B cell (primary cell): ENCODE results near the gene HHATL. TPM values are rescaled to one million over a fixed set of nuclear protein-coding genes. Genes with fewer than 3 reads are reported as not detected.

Source experiments
- ATAC-seq: fragments of 200-7000 bp; cut with Tn5 transposase; one replicate; pipeline ENCODE4 v1.10.0; 2021; ENCODE audit warnings: low read depth, mild to moderate bottlenecking, moderate number of reproducible peaks, moderate library complexity
- CTCF ChIA-PET: fragments of 350-600 bp; sonication (Branson Sonifier 250); formaldehyde crosslinking; loops from one replicate; lab custom pipeline; 2021; ENCODE audit warnings: antibody characterized with exemption, inconsistent platforms; lab: Charles Lee
- POLR2A ChIA-PET: fragments of 350-600 bp; sonication (Branson Sonifier 250); formaldehyde crosslinking; loops from one replicate; lab custom pipeline; 2021; ENCODE audit warnings: antibody characterized with exemption; lab: Charles Lee
- DNase-seq: peaks from one replicate; pipeline ENCODE4 v3.0.0; 2013
- H2AFZ ChIP-seq: 2 replicates; pipeline ENCODE4 v1.6.1; 2012; ENCODE audit warnings: mild to moderate bottlenecking, low read depth, low read length; ENCODE audit not compliant: insufficient read depth, poor library complexity, severe bottlenecking
- H3K27ac ChIP-seq, 2 donors: 1 replicate in 1 of 2; 2 replicates in 1 of 2; pipeline ENCODE4 v1.5.1; 2012 to 2013; ENCODE audit warnings: low read length in 2 of 2, mild to moderate bottlenecking in 2 of 2, moderate library complexity in 1 of 2
- H3K27me3 ChIP-seq, 4 experiments: fragments of 200-600 bp in 1 of 4; sonication (generic) in 1 of 4; replicated peaks in 1 of 4; 1 replicate in 2 of 4; 2 replicates in 2 of 4; pipeline versions ENCODE4 v1.6.1 to v1.7.0; 2013 to 2016; ENCODE audit warnings: low read length in 3 of 4, mild to moderate bottlenecking in 2 of 4, mixed read lengths in 1 of 4, moderate library complexity in 1 of 4; ENCODE audit not compliant: insufficient read depth in 4 of 4, control insufficient read depth in 3 of 4; ENCODE audit errors: control extremely low read depth in 1 of 4
- H3K36me3 ChIP-seq, 2 experiments: replicated peaks in 1 of 2; 1 replicate in 1 of 2; 2 replicates in 1 of 2; pipeline versions ENCODE4 v1.6.1 to v1.7.1; 2013; ENCODE audit warnings: low read length in 1 of 2; ENCODE audit not compliant: insufficient read depth in 2 of 2, control insufficient read depth in 1 of 2; ENCODE audit errors: control extremely low read depth in 1 of 2, extremely low read depth in 1 of 2
- H3K4me1 ChIP-seq, 2 donors: fragments of 200-600 bp in 1 of 2; sonication (generic) in 1 of 2; 1 replicate in 1 of 2; 2 replicates in 1 of 2; pipeline versions ENCODE4 v1.5.1 to v1.6.1; 2013 to 2017; ENCODE audit warnings: low read length in 2 of 2; ENCODE audit not compliant: control insufficient read depth in 2 of 2, insufficient read depth in 2 of 2
- H3K4me2 ChIP-seq: replicated peaks from 2 replicates; pipeline ENCODE3; 2012; ENCODE audit warnings: mild to moderate bottlenecking, low read depth, low read length; ENCODE audit not compliant: poor library complexity, severe bottlenecking
- H3K4me3 ChIP-seq, 5 experiments: fragments of 200-600 bp in 1 of 5; sonication (generic) in 1 of 5; 1 replicate in 3 of 5; 2 replicates in 2 of 5; pipeline versions ENCODE4 v1.5.1 to v1.7.0; 2011 to 2016; ENCODE audit warnings: low read length in 4 of 5, mild to moderate bottlenecking in 4 of 5, low read depth in 2 of 5, control low read depth in 1 of 5, moderate library complexity in 1 of 5; ENCODE audit not compliant: insufficient read depth in 1 of 5; ENCODE audit errors: control extremely low read depth in 1 of 5, extremely low read depth in 1 of 5
- H3K79me2 ChIP-seq: fragments of 200-600 bp; sonication (generic); one replicate; pipeline ENCODE4 v1.6.0; 2016; ENCODE audit warnings: low read length; ENCODE audit not compliant: control insufficient read depth, insufficient read depth
- H3K9ac ChIP-seq: fragments of 200-600 bp; sonication (generic); 2 replicates; pipeline ENCODE4 v1.6.1; 2017; ENCODE audit warnings: mild to moderate bottlenecking, low read length, moderate library complexity
- H3K9me3 ChIP-seq, 3 donors: one replicate each; pipeline versions ENCODE4 v1.6.1 to v1.7.1; 2013; ENCODE audit warnings: low read length in 2 of 3; ENCODE audit not compliant: control insufficient read depth in 2 of 3, insufficient read depth in 1 of 3; ENCODE audit errors: control extremely low read depth in 1 of 3
- H4K20me1 ChIP-seq: 2 replicates; pipeline ENCODE4 v1.6.0; 2012; ENCODE audit warnings: mild to moderate bottlenecking, low read length; ENCODE audit not compliant: insufficient read depth, control insufficient read depth, poor library complexity, severe bottlenecking
- H3K27ac Mint-ChIP-seq: one replicate; pipeline ENCODE4 v1.8.0; 2021; ENCODE audit warnings: mixed read lengths
- H3K27me3 Mint-ChIP-seq: one replicate; pipeline ENCODE4 v1.8.0; 2021; ENCODE audit warnings: mixed read lengths
- H3K4me1 Mint-ChIP-seq: one replicate; pipeline ENCODE4 v1.8.0; 2021; ENCODE audit warnings: mixed read lengths
- H3K4me3 Mint-ChIP-seq: one replicate; pipeline ENCODE4 v1.8.0; 2021; ENCODE audit warnings: mixed read lengths
- H3K9me3 Mint-ChIP-seq: one replicate; pipeline ENCODE4 v1.8.0; 2022; ENCODE audit warnings: mixed read lengths; ENCODE audit not compliant: insufficient read depth
- EZH2 ChIP-seq: IDR thresholded peaks from 2 replicates; pipeline ENCODE4 v1.6.1; 2012; ENCODE audit warnings: borderline replicate concordance, low read depth, mild to moderate bottlenecking, moderate library complexity, low read length; ENCODE audit not compliant: insufficient read depth, poor library complexity, severe bottlenecking
- WGBS: methylation state at CpG from one replicate; pipeline ENCODE4 v1.1.5; 2013; ENCODE audit warnings: missing lambda C conversion rate; ENCODE audit not compliant: insufficient coverage; 5-methylcytosine and 5-hydroxymethylcytosine counted together
- intact Hi-C: fragments of 100-400 bp; cut with micrococcal nuclease; formaldehyde crosslinking; loops from one replicate; pipeline ENCODE4 v1.10.0; 2022
- polyA plus RNA-seq: library from polyadenylated mRNA; depleted of rRNA; stranded (reverse); fragments of >200 nt; gene quantifications from 2 replicates; pipeline ENCODE4 v1.2.3, GENCODE V29; 2012
- total RNA-seq, 2 donors: library from RNA; stranded (reverse); fragments of 120-200 nt in 1 of 2; gene quantifications; 1 replicate in 1 of 2; 2 replicates in 1 of 2; pipeline versions ENCODE4 v1.2.3 to v1.2.4, GENCODE V29; 2013 to 2022
- TF ChIP-seq, protein P1 (sequence below): fragments of 200-600 bp; IDR thresholded peaks from one replicate; pipeline ENCODE4 v1.8.0; 2022; ENCODE audit warnings: antibody characterized with exemption, mild to moderate bottlenecking

The HHATL gene
- total and polyA plus RNA-seq, 2 donors (not counting 1 experiment from before 2014, with no cell fraction given) = not detected

DNA sequence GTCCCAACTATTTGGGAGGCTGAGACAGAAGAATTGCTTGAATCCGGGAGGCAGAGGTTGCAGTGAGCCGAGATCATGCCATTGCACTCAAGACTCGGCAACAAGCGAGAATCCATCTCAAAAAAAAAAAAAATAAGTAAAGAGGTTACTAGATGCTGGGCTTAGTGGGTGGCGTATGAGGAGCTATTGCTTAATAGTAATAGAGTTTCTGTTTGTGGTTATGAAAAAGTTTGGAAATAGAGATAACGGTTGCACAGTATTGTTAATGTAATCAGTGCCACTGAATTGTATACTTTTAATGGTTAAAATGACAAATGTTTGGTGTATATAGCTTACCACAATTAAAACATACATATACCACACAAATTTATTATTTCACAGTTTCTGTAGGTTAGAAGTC is 14.7 kb upstream of the HHATL start:
- no peaks in the 10 kb centered on the region for H3K9me3 ChIP-seq
- no peaks in the 10 kb centered on the region for H3K36me3 ChIP-seq
- ChIA-PET POLR2A (no interaction called here), CTCF (no interaction called here)
- no peak overlapping the region for H3K4me3 ChIP-seq
- Mint-ChIP-seq H3K4me1 (peaks cover 18% of the 10 kb centered on the region), H3K27ac (no peak overlapping the region), H3K9me3 (no peaks in the 10 kb centered on the region), H3K4me3 (no peak overlapping the region), H3K27me3 (peaks cover 14% of the 10 kb centered on the region)
- WGBS = 100% methylated on average over 2 of the region's 6 CpGs
- DNase-seq (no peak), ATAC-seq (no peak)
- intact Hi-C loops = no loop called here
- no peak overlapping the region for H3K9ac ChIP-seq
- no peaks in the 10 kb centered on the region for H3K79me2 ChIP-seq
- H3K27me3 ChIP-seq = no peaks in the 10 kb centered on the region
- H3K4me1 ChIP-seq = peaks cover 15 to 16% of the 10 kb centered on the region in 2 donors
- H3K27ac ChIP-seq = no peak overlapping the region
- TF ChIP-seq EZH2 = no peak
- TF ChIP-seq, protein P1, sequence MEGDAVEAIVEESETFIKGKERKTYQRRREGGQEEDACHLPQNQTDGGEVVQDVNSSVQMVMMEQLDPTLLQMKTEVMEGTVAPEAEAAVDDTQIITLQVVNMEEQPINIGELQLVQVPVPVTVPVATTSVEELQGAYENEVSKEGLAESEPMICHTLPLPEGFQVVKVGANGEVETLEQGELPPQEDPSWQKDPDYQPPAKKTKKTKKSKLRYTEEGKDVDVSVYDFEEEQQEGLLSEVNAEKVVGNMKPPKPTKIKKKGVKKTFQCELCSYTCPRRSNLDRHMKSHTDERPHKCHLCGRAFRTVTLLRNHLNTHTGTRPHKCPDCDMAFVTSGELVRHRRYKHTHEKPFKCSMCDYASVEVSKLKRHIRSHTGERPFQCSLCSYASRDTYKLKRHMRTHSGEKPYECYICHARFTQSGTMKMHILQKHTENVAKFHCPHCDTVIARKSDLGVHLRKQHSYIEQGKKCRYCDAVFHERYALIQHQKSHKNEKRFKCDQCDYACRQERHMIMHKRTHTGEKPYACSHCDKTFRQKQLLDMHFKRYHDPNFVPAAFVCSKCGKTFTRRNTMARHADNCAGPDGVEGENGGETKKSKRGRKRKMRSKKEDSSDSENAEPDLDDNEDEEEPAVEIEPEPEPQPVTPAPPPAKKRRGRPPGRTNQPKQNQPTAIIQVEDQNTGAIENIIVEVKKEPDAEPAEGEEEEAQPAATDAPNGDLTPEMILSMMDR = no peak
- H3K4me2 ChIP-seq = no peak overlapping the region
- no peaks in the 10 kb centered on the region for H4K20me1 ChIP-seq
- no peak overlapping the region for H2AFZ ChIP-seq

DNA sequence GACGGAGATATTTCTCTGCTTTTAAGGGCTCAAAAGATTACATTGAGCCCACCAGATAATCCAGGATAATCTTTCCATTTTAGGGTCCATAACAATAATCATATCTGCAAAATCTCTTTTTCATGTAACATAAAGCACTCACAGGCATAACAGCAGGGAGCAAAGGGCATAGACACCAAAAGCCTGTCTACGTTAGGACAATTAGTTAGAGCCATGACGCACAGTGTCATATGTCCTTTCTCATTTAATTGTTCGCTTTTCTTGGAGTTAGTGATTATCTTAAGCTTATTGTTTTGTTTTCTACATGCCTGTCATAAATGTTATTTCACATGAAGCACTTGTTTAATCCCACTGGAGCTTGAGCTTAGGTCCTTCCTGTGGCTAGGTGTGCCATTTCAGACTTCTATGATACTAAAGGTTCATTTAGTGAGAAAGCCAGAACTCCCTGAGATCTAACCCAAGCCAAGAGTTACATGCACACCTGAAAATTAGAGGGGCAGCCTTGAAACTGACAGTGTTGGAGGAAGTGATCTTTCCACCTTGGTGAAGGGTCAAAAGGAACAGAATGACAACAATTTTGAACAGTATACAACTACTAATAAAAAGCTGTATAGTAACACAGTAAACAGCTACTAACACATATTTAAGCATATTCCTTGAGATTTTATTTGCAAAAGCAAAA is 11.7 kb upstream of the HHATL start:
- no peaks in the 10 kb centered on the region for H3K79me2 ChIP-seq
- H3K4me2 ChIP-seq = no peak overlapping the region
- POLR2A ChIA-PET = no interaction called here
- TF ChIP-seq, protein P1 = no peak
- Mint-ChIP-seq H3K4me3 (no peak overlapping the region), H3K27me3 (peaks cover 4% of the 10 kb centered on the region), H3K4me1 (peaks cover 18% of the 10 kb centered on the region), H3K27ac (no peak overlapping the region), H3K9me3 (no peaks in the 10 kb centered on the region)
- 57% methylated on average over 1 of the region's 4 CpGs for WGBS
- no peak overlapping the region for H3K9ac ChIP-seq
- H3K27ac ChIP-seq = no peak overlapping the region
- H4K20me1 ChIP-seq = no peaks in the 10 kb centered on the region
- H3K9me3 ChIP-seq = no peaks in the 10 kb centered on the region
- no peaks in the 10 kb centered on the region for H3K36me3 ChIP-seq
- H3K27me3 ChIP-seq = no peaks in the 10 kb centered on the region
- no peak overlapping the region for H2AFZ ChIP-seq
- peaks cover 15 to 16% of the 10 kb centered on the region in 2 donors for H3K4me1 ChIP-seq
- no peak overlapping the region for H3K4me3 ChIP-seq
- DNase-seq (no peak), ATAC-seq (no peak)
- CTCF ChIA-PET = interaction anchor here (1.0 kb wide), 1 partner anchor 175 kb away, joined by 3 read pairs; no protein-coding TSS in a partner anchor
- intact Hi-C loops = no loop called here
